ENCODE measurements around the gene ERG. TPM values are rescaled to one million over a fixed set of nuclear protein-coding genes. Genes with fewer than 3 reads are reported as not detected.

Gene ERG
- total RNA-seq, 1 experiment from 2014 or later: 4.5 TPM

DNA sequence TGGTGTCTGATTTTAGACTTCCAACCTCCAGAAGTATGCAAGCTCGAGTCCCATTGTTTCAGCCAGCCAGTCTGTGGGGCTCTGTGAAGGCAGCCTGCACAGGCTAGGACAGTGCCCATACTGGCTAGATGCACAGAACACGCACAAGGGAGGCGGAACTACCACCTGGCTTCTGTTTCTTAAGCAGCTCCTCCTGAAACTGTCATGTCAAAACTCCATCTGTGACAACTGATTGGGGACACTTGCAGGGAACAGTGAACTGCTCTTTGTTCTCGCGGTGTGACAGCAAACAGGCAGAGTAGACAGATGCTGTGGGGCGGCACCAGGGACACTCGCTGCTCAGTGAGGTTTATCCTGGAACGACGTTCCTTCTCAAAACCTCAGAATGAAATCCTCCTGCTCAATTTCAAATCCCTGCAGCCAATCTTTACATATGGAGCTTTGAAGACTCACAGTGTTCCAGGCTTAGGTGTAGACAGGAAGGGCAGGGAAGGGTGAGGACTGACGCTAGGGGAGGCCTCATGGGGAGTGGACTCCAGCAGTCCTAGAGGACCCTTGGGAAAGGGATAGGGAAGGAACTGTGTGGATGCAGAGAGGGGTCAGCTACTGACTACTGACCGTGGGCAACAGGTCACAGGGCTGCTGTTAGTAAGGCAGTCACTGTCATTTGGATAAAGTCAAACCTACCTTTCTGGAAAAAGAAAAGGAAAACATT lies 73.8 kb downstream of the ERG start (continued):
- TF ChIP-seq FOXP1 (CRISPR knock-in tag; IDR thresholded peaks at IDR 0.05; ENCODE audit: borderline replicate concordance): no peak
- TF ChIP-seq, protein P1, sequence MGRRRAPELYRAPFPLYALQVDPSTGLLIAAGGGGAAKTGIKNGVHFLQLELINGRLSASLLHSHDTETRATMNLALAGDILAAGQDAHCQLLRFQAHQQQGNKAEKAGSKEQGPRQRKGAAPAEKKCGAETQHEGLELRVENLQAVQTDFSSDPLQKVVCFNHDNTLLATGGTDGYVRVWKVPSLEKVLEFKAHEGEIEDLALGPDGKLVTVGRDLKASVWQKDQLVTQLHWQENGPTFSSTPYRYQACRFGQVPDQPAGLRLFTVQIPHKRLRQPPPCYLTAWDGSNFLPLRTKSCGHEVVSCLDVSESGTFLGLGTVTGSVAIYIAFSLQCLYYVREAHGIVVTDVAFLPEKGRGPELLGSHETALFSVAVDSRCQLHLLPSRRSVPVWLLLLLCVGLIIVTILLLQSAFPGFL (CRISPR knock-in tag; IDR thresholded peaks at IDR 0.05; ENCODE audit: borderline replicate concordance): no peak
- TF ChIP-seq ETV6 (CRISPR knock-in tag; IDR thresholded peaks at IDR 0.05): no peak
- no peak for TF ChIP-seq MYBL2 (CRISPR knock-in tag; IDR thresholded peaks at IDR 0.05)
- TF ChIP-seq NFYB (CRISPR knock-in tag; conservative IDR thresholded peaks at IDR 0.05; ENCODE audit: low read depth): no peak
- TF ChIP-seq ESRRA (CRISPR knock-in tag; IDR thresholded peaks at IDR 0.05; ENCODE audit: borderline replicate concordance): no peak
- TF ChIP-seq IRF2 (CRISPR knock-in tag; IDR thresholded peaks at IDR 0.05; ENCODE audit: borderline replicate concordance, low read depth): no peak
- no peak for TF ChIP-seq CREM (CRISPR knock-in tag; IDR thresholded peaks at IDR 0.05)
- TF ChIP-seq, protein P2, sequence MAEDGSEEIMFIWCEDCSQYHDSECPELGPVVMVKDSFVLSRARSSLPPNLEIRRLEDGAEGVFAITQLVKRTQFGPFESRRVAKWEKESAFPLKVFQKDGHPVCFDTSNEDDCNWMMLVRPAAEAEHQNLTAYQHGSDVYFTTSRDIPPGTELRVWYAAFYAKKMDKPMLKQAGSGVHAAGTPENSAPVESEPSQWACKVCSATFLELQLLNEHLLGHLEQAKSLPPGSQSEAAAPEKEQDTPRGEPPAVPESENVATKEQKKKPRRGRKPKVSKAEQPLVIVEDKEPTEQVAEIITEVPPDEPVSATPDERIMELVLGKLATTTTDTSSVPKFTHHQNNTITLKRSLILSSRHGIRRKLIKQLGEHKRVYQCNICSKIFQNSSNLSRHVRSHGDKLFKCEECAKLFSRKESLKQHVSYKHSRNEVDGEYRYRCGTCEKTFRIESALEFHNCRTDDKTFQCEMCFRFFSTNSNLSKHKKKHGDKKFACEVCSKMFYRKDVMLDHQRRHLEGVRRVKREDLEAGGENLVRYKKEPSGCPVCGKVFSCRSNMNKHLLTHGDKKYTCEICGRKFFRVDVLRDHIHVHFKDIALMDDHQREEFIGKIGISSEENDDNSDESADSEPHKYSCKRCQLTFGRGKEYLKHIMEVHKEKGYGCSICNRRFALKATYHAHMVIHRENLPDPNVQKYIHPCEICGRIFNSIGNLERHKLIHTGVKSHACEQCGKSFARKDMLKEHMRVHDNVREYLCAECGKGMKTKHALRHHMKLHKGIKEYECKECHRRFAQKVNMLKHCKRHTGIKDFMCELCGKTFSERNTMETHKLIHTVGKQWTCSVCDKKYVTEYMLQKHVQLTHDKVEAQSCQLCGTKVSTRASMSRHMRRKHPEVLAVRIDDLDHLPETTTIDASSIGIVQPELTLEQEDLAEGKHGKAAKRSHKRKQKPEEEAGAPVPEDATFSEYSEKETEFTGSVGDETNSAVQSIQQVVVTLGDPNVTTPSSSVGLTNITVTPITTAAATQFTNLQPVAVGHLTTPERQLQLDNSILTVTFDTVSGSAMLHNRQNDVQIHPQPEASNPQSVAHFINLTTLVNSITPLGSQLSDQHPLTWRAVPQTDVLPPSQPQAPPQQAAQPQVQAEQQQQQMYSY (CRISPR knock-in tag; IDR thresholded peaks at IDR 0.05): no peak
- no peak for TF ChIP-seq RELA (CRISPR knock-in tag; IDR thresholded peaks at IDR 0.05; ENCODE audit: borderline replicate concordance)
- TF ChIP-seq NR3C1 (CRISPR knock-in tag; conservative IDR thresholded peaks at IDR 0.05; ENCODE audit: low read depth): no peak
- no peak for TF ChIP-seq ATF1 (CRISPR knock-in tag; IDR thresholded peaks at IDR 0.05)
- TF ChIP-seq, protein P3, sequence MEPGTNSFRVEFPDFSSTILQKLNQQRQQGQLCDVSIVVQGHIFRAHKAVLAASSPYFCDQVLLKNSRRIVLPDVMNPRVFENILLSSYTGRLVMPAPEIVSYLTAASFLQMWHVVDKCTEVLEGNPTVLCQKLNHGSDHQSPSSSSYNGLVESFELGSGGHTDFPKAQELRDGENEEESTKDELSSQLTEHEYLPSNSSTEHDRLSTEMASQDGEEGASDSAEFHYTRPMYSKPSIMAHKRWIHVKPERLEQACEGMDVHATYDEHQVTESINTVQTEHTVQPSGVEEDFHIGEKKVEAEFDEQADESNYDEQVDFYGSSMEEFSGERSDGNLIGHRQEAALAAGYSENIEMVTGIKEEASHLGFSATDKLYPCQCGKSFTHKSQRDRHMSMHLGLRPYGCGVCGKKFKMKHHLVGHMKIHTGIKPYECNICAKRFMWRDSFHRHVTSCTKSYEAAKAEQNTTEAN (CRISPR knock-in tag; IDR thresholded peaks at IDR 0.05): no peak

DNA sequence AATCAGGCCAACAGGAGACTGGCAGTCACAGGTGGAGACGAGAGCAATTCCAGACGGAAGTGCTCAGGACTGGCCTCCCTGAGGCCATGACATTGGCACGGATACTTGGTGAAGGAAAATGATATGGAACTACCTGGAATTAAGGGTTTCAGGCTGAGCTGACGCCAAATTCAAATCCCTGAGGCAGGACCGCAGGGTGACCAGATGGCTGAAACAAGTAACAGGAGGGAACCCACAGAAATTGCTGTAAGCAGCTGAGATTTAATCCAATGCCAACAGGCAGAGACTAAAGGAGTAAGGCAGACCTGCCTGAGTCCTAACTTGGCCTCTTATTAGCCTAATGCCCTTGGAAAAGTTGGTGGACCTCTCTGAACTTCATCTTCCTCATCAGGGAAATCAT lies 76.2 kb downstream of the ERG start:
- ChIA-PET CTCF (no interaction called here), POLR2A (no interaction called here)
- H3K27me3 Mint-ChIP-seq (ENCODE audit: low read depth): no peaks in the 10 kb centered on the region
- no peak overlapping the region for H3K27ac Mint-ChIP-seq
- DNase-seq (ENCODE audit: low spot score): no peak
- H3K4me3 Mint-ChIP-seq: no peak overlapping the region
- no peaks in the 10 kb centered on the region for H3K36me3 Mint-ChIP-seq
- H3K4me1 Mint-ChIP-seq: no peaks in the 10 kb centered on the region
- no peaks in the 10 kb centered on the region for H3K9me3 Mint-ChIP-seq
- ATAC-seq: no peak
- TF ChIP-seq, protein P4, sequence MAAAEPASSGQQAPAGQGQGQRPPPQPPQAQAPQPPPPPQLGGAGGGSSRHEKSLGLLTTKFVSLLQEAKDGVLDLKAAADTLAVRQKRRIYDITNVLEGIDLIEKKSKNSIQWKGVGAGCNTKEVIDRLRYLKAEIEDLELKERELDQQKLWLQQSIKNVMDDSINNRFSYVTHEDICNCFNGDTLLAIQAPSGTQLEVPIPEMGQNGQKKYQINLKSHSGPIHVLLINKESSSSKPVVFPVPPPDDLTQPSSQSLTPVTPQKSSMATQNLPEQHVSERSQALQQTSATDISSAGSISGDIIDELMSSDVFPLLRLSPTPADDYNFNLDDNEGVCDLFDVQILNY (CRISPR knock-in tag; IDR thresholded peaks at IDR 0.05): no peak
- TF ChIP-seq PRRX2 (CRISPR knock-in tag; IDR thresholded peaks at IDR 0.05): no peak
- no peak for TF ChIP-seq GRHL2 (CRISPR knock-in tag; IDR thresholded peaks at IDR 0.05; ENCODE audit: insufficient replicate concordance, severe bottlenecking)
- TF ChIP-seq, protein P5, sequence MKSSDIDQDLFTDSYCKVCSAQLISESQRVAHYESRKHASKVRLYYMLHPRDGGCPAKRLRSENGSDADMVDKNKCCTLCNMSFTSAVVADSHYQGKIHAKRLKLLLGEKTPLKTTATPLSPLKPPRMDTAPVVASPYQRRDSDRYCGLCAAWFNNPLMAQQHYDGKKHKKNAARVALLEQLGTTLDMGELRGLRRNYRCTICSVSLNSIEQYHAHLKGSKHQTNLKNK (CRISPR knock-in tag; IDR thresholded peaks at IDR 0.05): no peak
- TF ChIP-seq, protein P6, sequence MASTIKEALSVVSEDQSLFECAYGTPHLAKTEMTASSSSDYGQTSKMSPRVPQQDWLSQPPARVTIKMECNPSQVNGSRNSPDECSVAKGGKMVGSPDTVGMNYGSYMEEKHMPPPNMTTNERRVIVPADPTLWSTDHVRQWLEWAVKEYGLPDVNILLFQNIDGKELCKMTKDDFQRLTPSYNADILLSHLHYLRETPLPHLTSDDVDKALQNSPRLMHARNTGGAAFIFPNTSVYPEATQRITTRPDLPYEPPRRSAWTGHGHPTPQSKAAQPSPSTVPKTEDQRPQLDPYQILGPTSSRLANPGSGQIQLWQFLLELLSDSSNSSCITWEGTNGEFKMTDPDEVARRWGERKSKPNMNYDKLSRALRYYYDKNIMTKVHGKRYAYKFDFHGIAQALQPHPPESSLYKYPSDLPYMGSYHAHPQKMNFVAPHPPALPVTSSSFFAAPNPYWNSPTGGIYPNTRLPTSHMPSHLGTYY (CRISPR knock-in tag; IDR thresholded peaks at IDR 0.05): no peak
- no peak for TF ChIP-seq TEAD4 (CRISPR knock-in tag; IDR thresholded peaks at IDR 0.05)
- TF ChIP-seq KAT7 (CRISPR knock-in tag; IDR thresholded peaks at IDR 0.05; ENCODE audit: borderline replicate concordance): no peak
- TF ChIP-seq RELA (CRISPR knock-in tag; IDR thresholded peaks at IDR 0.05; ENCODE audit: borderline replicate concordance): no peak
- TF ChIP-seq TCF7 (CRISPR knock-in tag; IDR thresholded peaks at IDR 0.05; ENCODE audit: low read depth): no peak
- TF ChIP-seq CREM (CRISPR knock-in tag; IDR thresholded peaks at IDR 0.05): no peak
- TF ChIP-seq ELF4 (CRISPR knock-in tag; IDR thresholded peaks at IDR 0.05; ENCODE audit: low read depth): no peak
- no peak for TF ChIP-seq RORB (CRISPR knock-in tag; IDR thresholded peaks at IDR 0.05)
- TF ChIP-seq FOXK1 (CRISPR knock-in tag; IDR thresholded peaks at IDR 0.05): no peak
- TF ChIP-seq ZNF219 (CRISPR knock-in tag; IDR thresholded peaks at IDR 0.05; ENCODE audit: borderline replicate concordance): no peak
- TF ChIP-seq, protein P7, sequence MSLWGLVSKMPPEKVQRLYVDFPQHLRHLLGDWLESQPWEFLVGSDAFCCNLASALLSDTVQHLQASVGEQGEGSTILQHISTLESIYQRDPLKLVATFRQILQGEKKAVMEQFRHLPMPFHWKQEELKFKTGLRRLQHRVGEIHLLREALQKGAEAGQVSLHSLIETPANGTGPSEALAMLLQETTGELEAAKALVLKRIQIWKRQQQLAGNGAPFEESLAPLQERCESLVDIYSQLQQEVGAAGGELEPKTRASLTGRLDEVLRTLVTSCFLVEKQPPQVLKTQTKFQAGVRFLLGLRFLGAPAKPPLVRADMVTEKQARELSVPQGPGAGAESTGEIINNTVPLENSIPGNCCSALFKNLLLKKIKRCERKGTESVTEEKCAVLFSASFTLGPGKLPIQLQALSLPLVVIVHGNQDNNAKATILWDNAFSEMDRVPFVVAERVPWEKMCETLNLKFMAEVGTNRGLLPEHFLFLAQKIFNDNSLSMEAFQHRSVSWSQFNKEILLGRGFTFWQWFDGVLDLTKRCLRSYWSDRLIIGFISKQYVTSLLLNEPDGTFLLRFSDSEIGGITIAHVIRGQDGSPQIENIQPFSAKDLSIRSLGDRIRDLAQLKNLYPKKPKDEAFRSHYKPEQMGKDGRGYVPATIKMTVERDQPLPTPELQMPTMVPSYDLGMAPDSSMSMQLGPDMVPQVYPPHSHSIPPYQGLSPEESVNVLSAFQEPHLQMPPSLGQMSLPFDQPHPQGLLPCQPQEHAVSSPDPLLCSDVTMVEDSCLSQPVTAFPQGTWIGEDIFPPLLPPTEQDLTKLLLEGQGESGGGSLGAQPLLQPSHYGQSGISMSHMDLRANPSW (CRISPR knock-in tag; conservative IDR thresholded peaks at IDR 0.05; ENCODE audit: low read depth): no peak

Data from WTC11 (cell line).